ENCODE data around the gene PARD3B. TPM values are rescaled to one million over a fixed set of nuclear protein-coding genes. Genes with fewer than 3 reads are reported as not detected.

PARD3B gene
- total and polyA plus RNA-seq, 10 of the 15 experiments (the other 5 are each of a cell fraction or from before 2014, with no cell fraction given): 0.01 to 0.54 (median 0.07) TPM; not detected in 7

GRCh38 chr2:205235434-205235833, 690.2 kb downstream of the PARD3B start (continued):
- TF ChIP-seq MTA3 (IDR thresholded peaks at IDR 0.05; ENCODE audit: borderline replicate concordance, low read length): no peak
- TF ChIP-seq, protein P1, sequence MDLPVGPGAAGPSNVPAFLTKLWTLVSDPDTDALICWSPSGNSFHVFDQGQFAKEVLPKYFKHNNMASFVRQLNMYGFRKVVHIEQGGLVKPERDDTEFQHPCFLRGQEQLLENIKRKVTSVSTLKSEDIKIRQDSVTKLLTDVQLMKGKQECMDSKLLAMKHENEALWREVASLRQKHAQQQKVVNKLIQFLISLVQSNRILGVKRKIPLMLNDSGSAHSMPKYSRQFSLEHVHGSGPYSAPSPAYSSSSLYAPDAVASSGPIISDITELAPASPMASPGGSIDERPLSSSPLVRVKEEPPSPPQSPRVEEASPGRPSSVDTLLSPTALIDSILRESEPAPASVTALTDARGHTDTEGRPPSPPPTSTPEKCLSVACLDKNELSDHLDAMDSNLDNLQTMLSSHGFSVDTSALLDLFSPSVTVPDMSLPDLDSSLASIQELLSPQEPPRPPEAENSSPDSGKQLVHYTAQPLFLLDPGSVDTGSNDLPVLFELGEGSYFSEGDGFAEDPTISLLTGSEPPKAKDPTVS (IDR thresholded peaks at IDR 0.05; ENCODE audit: low read depth, low read length): no peak
- TF ChIP-seq CBX5 (IDR thresholded peaks at IDR 0.05; ENCODE audit: low read depth): no peak

- ChIA-PET CTCF (no interaction called here), POLR2A (no interaction called here), RAD21 (ENCODE audit: unreplicated experiment) (no interaction called here), SMC1A (ENCODE audit: uncharacterized antibody, unreplicated experiment) (no interaction called here)
- no peak overlapping the region for H2AFZ ChIP-seq (ENCODE audit: control insufficient read depth, low read depth, low read length)
- H3K27me3 ChIP-seq (replicated peaks in 1 of 2; ENCODE audit: control insufficient read depth in 2 of 2, insufficient read depth in 2 of 2, low read length in 1 of 2): no peaks in the 10 kb centered on the region
- FAIRE-seq (no peak), ATAC-seq (no peak), DNase-seq (ENCODE audit: low read depth, low spot score) (no peak)
- intact Hi-C loops (cut with micrococcal nuclease; ENCODE audit: unreplicated experiment): no loop called here
- in situ Hi-C loops (cut with MboI): no loop called here
- H3K9me3 ChIP-seq (replicated peaks; ENCODE audit: control insufficient read depth, insufficient read depth, low read length): no peaks in the 10 kb centered on the region
- no peaks in the 10 kb centered on the region for H3K36me3 ChIP-seq (ENCODE audit: control insufficient read depth in 2 of 2, insufficient read depth in 2 of 2, low read length in 1 of 2)
- H3K4me2 ChIP-seq (ENCODE audit: control insufficient read depth, insufficient read depth): no peak overlapping the region
- no peaks in the 10 kb centered on the region for H3K4me1 ChIP-seq (ENCODE audit: control insufficient read depth, insufficient read depth, low read length)
- no peaks in the 10 kb centered on the region for H4K20me1 ChIP-seq (ENCODE audit: control insufficient read depth, insufficient read depth)
- TF ChIP-seq ATF7 (IDR thresholded peaks at IDR 0.05; ENCODE audit: low read depth) (no peak), NFIC (IDR thresholded peaks at IDR 0.05; ENCODE audit: low read depth, low read length) (no peak), BHLHE40 (IDR thresholded peaks at IDR 0.05; ENCODE audit: borderline replicate concordance in 1 of 2, low read depth in 2 of 2, low read length in 1 of 2) (no peak), ZBTB40 (IDR thresholded peaks at IDR 0.05; ENCODE audit: borderline replicate concordance) (no peak), IKZF1 (conservative IDR thresholded peaks at IDR 0.05) (no peak), BCL3 (IDR thresholded peaks at IDR 0.05; ENCODE audit: borderline replicate concordance, insufficient read depth, low read depth, low read length, poor library complexity, severe bottlenecking) (no peak), ATF2 (IDR thresholded peaks at IDR 0.05; ENCODE audit: low read length) (no peak)
- no peak overlapping the region for H3K27ac ChIP-seq (ENCODE audit: control insufficient read depth, insufficient read depth)
- H3K4me3 ChIP-seq: no peak overlapping the region
- WGBS (ENCODE audit: insufficient coverage, insufficient replicate concordance, low lambda C conversion rate, missing lambda C conversion rate): 12% methylated on average over 3 of the region's 3 CpGs
- H3K9ac ChIP-seq (ENCODE audit: control insufficient read depth, insufficient read depth, low read length): no peak overlapping the region
- BruUV-seq (replicated peaks): no TSS peak
- no peaks in the 10 kb centered on the region for H3K79me2 ChIP-seq (ENCODE audit: control insufficient read depth, insufficient read depth, low read length)
Observed at GRCh38 chr2:205237524-205237923, 692.2 kb downstream of the PARD3B start.
